ENCODE measurements around the gene C1QTNF1.

DNA sequence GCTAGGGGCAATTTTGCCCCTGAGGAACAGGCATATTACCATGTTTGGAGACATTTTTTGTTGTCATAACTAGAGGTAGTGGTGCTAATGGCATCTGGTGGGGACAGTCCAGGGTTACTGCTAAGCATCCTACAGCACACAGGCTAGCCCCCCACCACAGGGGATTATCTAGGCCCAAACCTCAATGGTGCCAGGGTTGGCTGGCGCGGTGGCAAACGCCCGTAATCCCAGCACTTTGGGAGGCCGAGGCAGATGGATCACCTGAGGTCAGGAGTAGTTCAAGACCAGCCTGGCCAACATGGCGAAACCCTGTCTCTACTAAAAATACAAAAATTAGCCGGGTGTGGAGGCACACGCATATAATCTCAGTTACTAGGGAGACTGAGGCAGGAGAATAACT, 15.2 kb downstream of the C1QTNF1 start:
- TF ChIP-seq POLR2A (IDR thresholded peaks at IDR 0.05) = no peak
- TF ChIP-seq, protein P1, sequence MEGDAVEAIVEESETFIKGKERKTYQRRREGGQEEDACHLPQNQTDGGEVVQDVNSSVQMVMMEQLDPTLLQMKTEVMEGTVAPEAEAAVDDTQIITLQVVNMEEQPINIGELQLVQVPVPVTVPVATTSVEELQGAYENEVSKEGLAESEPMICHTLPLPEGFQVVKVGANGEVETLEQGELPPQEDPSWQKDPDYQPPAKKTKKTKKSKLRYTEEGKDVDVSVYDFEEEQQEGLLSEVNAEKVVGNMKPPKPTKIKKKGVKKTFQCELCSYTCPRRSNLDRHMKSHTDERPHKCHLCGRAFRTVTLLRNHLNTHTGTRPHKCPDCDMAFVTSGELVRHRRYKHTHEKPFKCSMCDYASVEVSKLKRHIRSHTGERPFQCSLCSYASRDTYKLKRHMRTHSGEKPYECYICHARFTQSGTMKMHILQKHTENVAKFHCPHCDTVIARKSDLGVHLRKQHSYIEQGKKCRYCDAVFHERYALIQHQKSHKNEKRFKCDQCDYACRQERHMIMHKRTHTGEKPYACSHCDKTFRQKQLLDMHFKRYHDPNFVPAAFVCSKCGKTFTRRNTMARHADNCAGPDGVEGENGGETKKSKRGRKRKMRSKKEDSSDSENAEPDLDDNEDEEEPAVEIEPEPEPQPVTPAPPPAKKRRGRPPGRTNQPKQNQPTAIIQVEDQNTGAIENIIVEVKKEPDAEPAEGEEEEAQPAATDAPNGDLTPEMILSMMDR (IDR thresholded peaks at IDR 0.05) = no peak

All from thyroid gland (tissue), 4 donors.